HEK293 (cell line): Measurements from ENCODE around the gene HES5.
A peak's percentile ranks its signal among the peaks of the same experiment; 100 is the strongest.

Source experiments
- CTCF ChIA-PET: fragments of 350-600 bp; formaldehyde crosslinking; extraction: SDS; loops from one replicate; lab custom pipeline; 2021; ENCODE audit warnings: antibody characterized with exemption; lab: Yijun Ruan, JAX
- POLR2A ChIA-PET: fragments of 300-600 bp; formaldehyde crosslinking; extraction: SDS; loops from one replicate; lab custom pipeline; 2020; ENCODE audit warnings: antibody characterized with exemption, inconsistent platforms; lab: Yijun Ruan, JAX
- H3K27ac ChIP-seq: fragments of 200-500 bp; sonication (Bioruptor generic); 2 replicates; pipeline ENCODE4 v1.5.1; 2014; ENCODE audit warnings: low read depth, low read length, control low read depth, inconsistent platforms; ENCODE audit errors: extremely low read depth
- H3K36me3 ChIP-seq, 2 experiments: fragments of 200-500 bp in 1 of 2; sonication (Bioruptor generic) in 1 of 2; 1 replicate in 1 of 2; 2 replicates in 1 of 2; pipeline ENCODE4 v1.5.1; 2014 to 2017; ENCODE audit warnings: inconsistent platforms in 2 of 2, low read length in 2 of 2; ENCODE audit not compliant: control insufficient read depth in 2 of 2, insufficient read depth in 1 of 2
- H3K4me1 ChIP-seq: fragments of 200-500 bp; sonication (Bioruptor generic); 2 replicates; pipeline ENCODE4 v1.5.1; 2014; ENCODE audit warnings: mild to moderate bottlenecking, low read length, inconsistent platforms; ENCODE audit not compliant: control insufficient read depth, insufficient read depth
- H3K4me3 ChIP-seq: 2 replicates; pipeline ENCODE4 v1.5.1; 2011; ENCODE audit warnings: low read depth, mild to moderate bottlenecking, control low read depth, low read length, moderate library complexity
- H3K9me3 ChIP-seq: fragments of 200-500 bp; sonication (Bioruptor generic); 2 replicates; pipeline ENCODE4 v1.5.1; 2014; ENCODE audit warnings: low read depth, low read length, inconsistent platforms; ENCODE audit not compliant: control insufficient read depth, insufficient read depth
- BCL11B ChIP-seq: fragments of 450-650 bp; formaldehyde crosslinking; IDR thresholded peaks from 2 replicates; pipeline ENCODE4 v1.5.1; 2016; ENCODE audit warnings: low read depth, missing biosample characterization, missing genetic modification characterization
- EGR2 ChIP-seq: fragments of 450-650 bp; formaldehyde crosslinking; IDR thresholded peaks from 2 replicates; pipeline ENCODE4 v1.5.1; 2016; ENCODE audit warnings: low read depth, missing biosample characterization, missing genetic modification characterization
- FEZF1 ChIP-seq: fragments of 450-650 bp; formaldehyde crosslinking; IDR thresholded peaks from 2 replicates; pipeline ENCODE4 v1.5.1; 2016; ENCODE audit warnings: missing biosample characterization, missing genetic modification characterization
- KLF7 ChIP-seq: fragments of 450-650 bp; formaldehyde crosslinking; IDR thresholded peaks from 2 replicates; pipeline ENCODE4 v1.5.1; 2016; ENCODE audit warnings: missing biosample characterization, missing genetic modification characterization, borderline replicate concordance
- OSR2 ChIP-seq: fragments of 450-650 bp; formaldehyde crosslinking; IDR thresholded peaks from 2 replicates; pipeline ENCODE4 v1.5.1; 2016; ENCODE audit warnings: missing biosample characterization, missing genetic modification characterization
- OVOL3 ChIP-seq: fragments of 450-650 bp; formaldehyde crosslinking; IDR thresholded peaks from 2 replicates; pipeline ENCODE4 v1.5.1; 2016; ENCODE audit warnings: missing biosample characterization, missing genetic modification characterization
- PBX3 ChIP-seq: sonication (generic); formaldehyde crosslinking; IDR thresholded peaks from 2 replicates; pipeline ENCODE4 v1.8.1; 2022; ENCODE audit warnings: mild to moderate bottlenecking, moderate library complexity, missing genetic modification reagents
- SP2 ChIP-seq: fragments of 450-650 bp; formaldehyde crosslinking; IDR thresholded peaks from 2 replicates; pipeline ENCODE4 v1.5.1; 2016; ENCODE audit warnings: missing biosample characterization, missing genetic modification characterization
- ZFP41 ChIP-seq: fragments of 450-650 bp; formaldehyde crosslinking; IDR thresholded peaks from 2 replicates; pipeline ENCODE4 v1.5.1; 2016; ENCODE audit warnings: missing biosample characterization, missing genetic modification characterization, borderline replicate concordance
- ZNF10 ChIP-seq: fragments of 450-650 bp; formaldehyde crosslinking; IDR thresholded peaks from 2 replicates; pipeline ENCODE4 v1.5.1; 2017; ENCODE audit warnings: missing biosample characterization, missing genetic modification characterization
- ZNF2 ChIP-seq: fragments of 450-650 bp; formaldehyde crosslinking; IDR thresholded peaks from 2 replicates; pipeline ENCODE4 v1.5.1; 2016; ENCODE audit warnings: missing biosample characterization, missing genetic modification characterization
- ZNF280C ChIP-seq: fragments of 450-650 bp; formaldehyde crosslinking; IDR thresholded peaks from 2 replicates; pipeline ENCODE4 v1.5.1; 2016; ENCODE audit warnings: missing biosample characterization, missing genetic modification characterization
- ZNF362 ChIP-seq: fragments of 450-650 bp; formaldehyde crosslinking; IDR thresholded peaks from 2 replicates; pipeline ENCODE4 v1.5.1; 2016; ENCODE audit warnings: missing biosample characterization, missing genetic modification characterization
- ZNF449 ChIP-seq: fragments of 450-650 bp; formaldehyde crosslinking; IDR thresholded peaks from 2 replicates; pipeline ENCODE4 v1.5.1; 2017; ENCODE audit warnings: missing biosample characterization, mild to moderate bottlenecking, missing genetic modification characterization, moderate library complexity
- ZNF549 ChIP-seq: fragments of 450-650 bp; IDR thresholded peaks from 2 replicates; pipeline ENCODE4 v1.5.1; 2018; ENCODE audit warnings: missing biosample characterization, missing genetic modification characterization, mild to moderate bottlenecking, inconsistent platforms, moderate library complexity
- ZNF571 ChIP-seq: fragments of 450-650 bp; formaldehyde crosslinking; IDR thresholded peaks from 2 replicates; pipeline ENCODE4 v1.5.0; 2017; ENCODE audit warnings: missing biosample characterization, missing genetic modification characterization
- ZNF621 ChIP-seq: fragments of 450-650 bp; formaldehyde crosslinking; IDR thresholded peaks from 2 replicates; pipeline ENCODE4 v1.5.1; 2017; ENCODE audit warnings: missing biosample characterization, missing genetic modification characterization
- ZNF624 ChIP-seq: fragments of 450-650 bp; formaldehyde crosslinking; IDR thresholded peaks from 2 replicates; pipeline ENCODE4 v1.5.1; 2017; ENCODE audit warnings: missing biosample characterization, missing genetic modification characterization
- ZNF660 ChIP-seq: fragments of 450-650 bp; IDR thresholded peaks from 2 replicates; pipeline ENCODE4 v1.5.1; 2018; ENCODE audit warnings: missing biosample characterization, mild to moderate bottlenecking, missing genetic modification characterization
- ZSCAN23 ChIP-seq: fragments of 450-650 bp; formaldehyde crosslinking; IDR thresholded peaks from 2 replicates; pipeline ENCODE4 v1.5.1; 2016; ENCODE audit warnings: missing biosample characterization, missing genetic modification characterization
- ZSCAN4 ChIP-seq: fragments of 450-650 bp; formaldehyde crosslinking; IDR thresholded peaks from 2 replicates; pipeline ENCODE4 v1.5.1; 2017; ENCODE audit warnings: missing biosample characterization, missing genetic modification characterization

The HES5 gene

GRCh38 chr1:2516946-2517345, 13.1 kb downstream of the HES5 start (continued):
- TF ChIP-seq ZSCAN4 (tag by site-specific recombination): no peak
- TF ChIP-seq ZNF660 (tag by site-specific recombination): no peak
- TF ChIP-seq ZNF571 (tag by site-specific recombination): no peak
- TF ChIP-seq ZNF549 (tag by site-specific recombination): no peak
- no peak for TF ChIP-seq ZNF362 (tag by site-specific recombination)
- TF ChIP-seq OSR2 (tag by site-specific recombination): no peak
- TF ChIP-seq ZNF621 (tag by site-specific recombination): no peak
- no peak for TF ChIP-seq ZNF10 (tag by site-specific recombination)
- TF ChIP-seq ZNF624 (tag by site-specific recombination): no peak
- no peak for TF ChIP-seq ZFP41 (tag by site-specific recombination)

GRCh38 chr1:2516124-2516523, 13.9 kb downstream of the HES5 start:
- CTCF ChIA-PET: no interaction called here
- peaks cover 0 to 97% of the 10 kb centered on the region in 2 experiments; a peak in 2 of 3 replicates for H3K36me3 ChIP-seq
- TF ChIP-seq KLF7 (tag by site-specific recombination) (no peak), FEZF1 (tag by site-specific recombination) (no peak), BCL11B (tag by site-specific recombination) (no peak)
- TF ChIP-seq, all 188 proteins: peak for 0
- no peaks in the 10 kb centered on the region for H3K9me3 ChIP-seq
- no peak overlapping the region for H3K4me3 ChIP-seq
- H3K27ac ChIP-seq: no peak overlapping the region
- POLR2A ChIA-PET: no interaction called here
- H3K4me1 ChIP-seq: no peaks in the 10 kb centered on the region

GRCh38 chr1:2515763-2516080, 14.3 kb downstream of the HES5 start:
- ChIA-PET POLR2A (no interaction called here), CTCF (no interaction called here)
- Histone ChIP-seq H3K4me1 (no peaks in the 10 kb centered on the region), H3K4me3 (no peak overlapping the region), H3K27ac (no peak overlapping the region)
- TF ChIP-seq EGR2 (tag by site-specific recombination): peak; percentile 35; the same call in 1 of the 2 replicates
- TF ChIP-seq OVOL3 (tag by site-specific recombination): no peak
- TF ChIP-seq, all 188 proteins: peak for 1
- Histone ChIP-seq H3K9me3 (no peaks in the 10 kb centered on the region), H3K36me3 (peaks cover 0 to 97% of the 10 kb centered on the region in 2 experiments; a peak in 2 of 3 replicates)

GRCh38 chr1:2514863-2515762, 14.9 kb downstream of the HES5 start:
- H3K27ac ChIP-seq: no peak overlapping the region
- no peaks in the 10 kb centered on the region for H3K9me3 ChIP-seq
- peaks cover 0 to 98% of the 10 kb centered on the region in 2 experiments; a peak in 2 of 3 replicates for H3K36me3 ChIP-seq
- H3K4me1 ChIP-seq: no peaks in the 10 kb centered on the region
- ChIA-PET POLR2A (interaction anchor here (1.0 kb wide), 1 partner anchor 11 kb away, joined by 4 read pairs; the partner anchor contains the start of gene PANK4), CTCF (interaction anchor here (0.5 kb wide), 1 partner anchor 19 kb away, joined by 3 read pairs; no protein-coding TSS in a partner anchor)
- no peak overlapping the region for H3K4me3 ChIP-seq
- TF ChIP-seq SP2 (tag by site-specific recombination): no peak
- no peak for TF ChIP-seq ZSCAN23 (tag by site-specific recombination)
- no peak for TF ChIP-seq ZNF280C (tag by site-specific recombination)
- no peak for TF ChIP-seq ZNF2 (tag by site-specific recombination)
- no peak for TF ChIP-seq PBX3
- TF ChIP-seq ZNF449 (tag by site-specific recombination): no peak
